G401 (cell line): Measurements from ENCODE around the gene NT5C1B. TPM values are rescaled to one million over a fixed set of nuclear protein-coding genes. Genes with fewer than 3 reads are reported as not detected.
"Not testable (repeated sequence)": the region's sequence is repeated elsewhere in the genome, so short reads cannot be mapped to it uniquely, and the experiment has no call there.

ENCODE experiments used
- DNase-seq: peaks from one replicate; pipeline ENCODE4 v3.0.0-alpha.2; 2015; ENCODE audit warnings: low spot score
- in situ Hi-C: cut with HindIII; loops from 2 replicates; pipeline ENCODE4 v1.10.0; 2016; ENCODE audit warnings: low sequenced_read_pairs, mixed read lengths
- total RNA-seq: library from RNA; depleted of rRNA; stranded (reverse); fragments of >200 nt; shearing (Covaris generic); gene quantifications from 2 replicates; pipeline ENCODE4 v1.2.3, GENCODE V29; 2014; rRNA removed

Gene NT5C1B
- not detected in 2 replicates for total RNA-seq

DNA sequence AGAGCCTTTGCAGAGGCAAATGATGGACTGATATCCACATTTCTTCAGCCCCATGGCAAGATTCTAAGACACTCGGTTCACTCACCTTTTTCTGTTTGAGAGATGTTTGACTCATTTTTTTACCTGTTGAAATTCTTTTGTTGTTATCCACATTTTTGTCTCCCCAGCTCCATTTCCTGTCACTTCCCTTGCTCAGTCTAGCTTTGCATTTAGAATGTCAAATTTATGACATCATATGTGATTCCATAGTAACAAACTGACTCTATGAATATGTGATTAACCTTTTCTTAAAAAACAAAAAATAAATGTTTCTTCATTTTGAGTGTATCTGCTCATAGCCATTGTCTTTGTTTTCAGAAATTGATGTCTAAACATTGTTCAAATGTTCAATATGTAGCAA is at the start of gene NT5C1B:
TSS of gene NT5C1B (minus strand) at position 216 of the 400 bp plus-strand sequence. CDS start at position 115, 101 bp downstream.
- in situ Hi-C loops: no loop called here

DNA sequence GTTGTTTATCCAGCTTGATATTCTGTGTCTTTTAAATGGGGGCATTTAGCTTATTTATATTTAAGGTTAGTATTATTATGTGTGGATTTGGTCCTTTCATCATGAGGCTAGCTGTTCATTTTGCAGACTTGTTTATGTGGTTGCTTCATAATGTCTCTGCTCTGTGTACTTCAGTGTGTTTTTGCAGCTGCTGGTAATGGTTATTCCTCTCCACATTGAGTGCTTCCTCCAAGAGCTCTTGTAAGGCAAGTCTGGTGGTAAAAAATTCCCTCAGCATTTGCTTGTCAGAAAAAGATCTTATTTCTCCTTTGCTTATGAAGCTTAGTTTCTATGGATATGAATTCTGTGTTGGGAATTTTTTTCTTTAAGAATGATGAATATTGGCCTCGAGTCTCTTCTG is 47.8 kb upstream of the NT5C1B start:
- in situ Hi-C loops: no loop called here
- DNase-seq: no peak

More for the DNA sequence above, at the start of gene NT5C1B:
- no peak for DNase-seq

DNA sequence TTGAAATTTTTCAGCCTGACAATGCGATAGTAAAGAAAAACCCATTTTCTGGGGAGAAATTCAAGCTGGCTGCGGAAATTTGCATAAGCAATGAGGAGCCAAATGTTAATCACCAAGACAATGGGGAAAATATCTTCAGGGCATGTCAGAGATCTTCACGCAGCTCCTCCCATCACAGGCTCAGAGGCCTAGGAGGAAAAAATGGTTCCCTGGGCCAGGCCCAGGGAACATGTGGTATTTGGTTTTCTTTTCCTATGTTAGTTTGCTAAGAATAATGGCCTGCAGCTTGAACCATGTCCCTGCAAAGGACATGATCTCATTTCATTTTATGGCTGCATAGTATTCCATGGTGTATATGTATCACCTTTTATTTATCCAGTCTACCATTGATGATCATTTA is 43.3 kb upstream of the NT5C1B start:
- DNase-seq, in situ Hi-C loops: not testable (repeated sequence)

DNA sequence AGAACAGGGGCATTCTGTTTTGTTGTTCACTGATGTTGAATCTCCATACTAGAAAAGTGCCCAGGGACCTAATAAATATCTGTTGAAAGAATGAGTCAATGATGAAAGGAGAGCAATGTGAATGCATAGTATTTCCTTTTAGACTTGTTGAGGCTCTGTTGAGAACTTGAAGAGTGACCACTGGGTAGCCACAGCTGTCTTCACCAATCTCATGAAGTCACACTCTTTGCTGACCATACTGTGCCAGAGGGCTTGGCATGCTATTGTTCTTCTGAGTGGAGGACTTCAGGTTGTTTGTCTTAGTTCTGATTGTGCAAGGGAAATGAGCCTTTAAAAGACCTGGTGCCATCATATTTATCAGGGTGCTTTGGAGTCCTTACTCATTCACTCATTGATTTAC is 41.6 kb upstream of the NT5C1B start:
- no peak for DNase-seq
- in situ Hi-C loops: no loop called here

DNA sequence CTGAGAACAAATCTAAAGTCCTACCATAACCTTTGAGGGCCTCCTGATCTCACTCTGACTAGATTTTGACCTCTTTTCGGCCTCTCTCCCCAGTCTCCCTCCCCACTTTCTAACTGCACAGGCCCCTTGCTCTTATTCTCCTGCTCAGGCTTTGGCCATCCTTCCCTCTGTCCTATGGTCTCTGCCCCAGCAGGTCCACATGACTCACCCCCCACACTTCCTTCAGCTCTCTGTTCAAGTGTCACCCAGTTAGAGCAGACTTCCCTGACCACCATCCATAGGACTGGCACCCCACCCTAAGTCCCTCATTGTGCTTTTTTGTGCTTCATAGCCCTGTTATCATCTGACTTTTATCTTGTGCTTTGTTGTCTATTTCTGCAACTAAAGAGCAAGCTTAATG is 41.2 kb upstream of the NT5C1B start:
- no peak for DNase-seq
- in situ Hi-C loops: no loop called here

DNA sequence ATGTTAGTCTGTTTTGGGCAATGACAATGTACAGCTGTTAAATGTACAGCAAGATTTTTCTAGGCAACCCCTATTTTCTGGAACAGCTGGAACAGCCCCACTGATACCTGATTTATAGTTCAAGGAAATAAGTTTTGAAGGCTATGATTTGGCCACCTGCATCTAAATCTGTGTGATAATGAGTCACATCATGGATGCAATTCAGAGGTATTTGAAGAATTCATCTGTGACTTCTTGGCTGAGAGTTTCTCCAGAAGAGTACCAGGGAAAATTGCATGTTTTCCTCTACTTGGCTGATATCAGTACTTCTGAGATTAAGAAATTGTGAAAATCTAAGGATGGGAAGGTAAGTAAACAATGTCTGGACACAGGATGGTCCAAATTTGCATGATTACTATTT is 40.7 kb upstream of the NT5C1B start:
- no peak for DNase-seq
- in situ Hi-C loops: no loop called here

DNA sequence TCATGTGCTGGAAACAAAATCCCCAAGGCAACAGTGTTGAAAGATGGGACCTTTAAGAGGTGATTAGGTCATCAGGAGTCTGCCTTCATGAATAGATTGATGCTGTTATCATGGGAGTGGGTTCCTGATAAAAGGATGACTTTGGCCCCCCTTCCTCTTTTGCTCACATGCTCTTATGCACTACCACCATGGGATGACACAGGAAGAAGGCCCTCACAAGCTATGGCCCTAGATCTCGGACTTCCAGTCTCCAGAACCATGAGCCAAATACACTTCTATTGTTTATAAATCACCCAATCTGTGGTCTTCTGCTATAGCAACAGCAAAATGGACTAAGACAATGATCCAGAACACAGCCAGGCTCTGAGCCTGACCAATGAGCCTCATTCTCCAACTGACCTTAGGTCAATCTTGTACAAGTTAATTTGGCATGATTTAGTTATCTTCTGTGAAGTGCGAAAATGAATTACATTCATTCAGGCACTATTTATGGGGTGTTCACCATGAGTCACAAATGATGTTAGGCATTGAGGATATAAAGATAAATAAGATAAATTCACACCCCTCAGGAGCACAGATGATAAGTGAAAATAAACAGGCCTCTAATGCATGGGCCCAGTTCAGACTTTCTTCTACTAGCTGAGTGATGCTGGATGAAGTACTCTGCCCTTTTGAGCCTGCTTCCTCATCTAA is 37.7 kb upstream of the NT5C1B start:
- in situ Hi-C loops: no loop called here
- no peak for DNase-seq

DNA sequence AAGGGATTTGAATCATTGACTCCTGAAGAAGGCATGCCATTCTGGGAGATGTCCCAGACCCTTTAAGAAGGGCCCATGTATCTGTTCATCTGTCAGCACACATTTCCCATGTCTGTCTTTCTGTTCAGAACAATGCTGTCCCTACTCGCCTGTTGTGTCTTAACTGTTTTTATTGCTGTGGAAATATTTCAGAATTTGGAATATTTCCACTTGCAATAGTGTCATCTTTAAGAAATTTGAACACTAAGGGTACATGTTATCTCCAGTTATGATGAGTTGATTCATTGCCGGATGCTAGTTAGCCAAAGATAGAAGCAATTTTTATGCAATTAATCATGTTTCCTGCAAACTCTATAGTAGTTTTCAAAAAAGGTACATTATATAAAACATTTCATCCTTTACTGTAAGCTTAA is 36.9 kb upstream of the NT5C1B start:
- no peak for DNase-seq
- in situ Hi-C loops: no loop called here

DNA sequence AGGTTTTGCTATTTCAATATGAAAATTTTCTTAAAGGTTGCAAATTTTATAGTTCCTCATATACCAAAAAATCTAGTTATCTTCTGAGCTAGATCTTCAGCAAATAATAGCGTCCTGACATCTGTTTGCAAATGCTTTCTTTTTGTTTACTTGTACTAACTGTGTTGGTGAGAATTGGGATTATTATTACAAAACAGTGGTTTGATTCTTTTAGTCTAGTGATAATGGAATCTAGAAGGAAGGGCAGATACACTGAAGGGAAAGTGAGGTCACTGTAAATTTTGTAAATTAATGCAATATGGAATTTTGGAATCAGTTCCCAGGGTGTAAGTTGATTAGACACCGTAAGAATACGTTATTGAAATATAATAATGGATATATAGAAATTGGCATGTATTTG is 36.2 kb upstream of the NT5C1B start:
- in situ Hi-C loops: no loop called here
- DNase-seq: no peak

DNA sequence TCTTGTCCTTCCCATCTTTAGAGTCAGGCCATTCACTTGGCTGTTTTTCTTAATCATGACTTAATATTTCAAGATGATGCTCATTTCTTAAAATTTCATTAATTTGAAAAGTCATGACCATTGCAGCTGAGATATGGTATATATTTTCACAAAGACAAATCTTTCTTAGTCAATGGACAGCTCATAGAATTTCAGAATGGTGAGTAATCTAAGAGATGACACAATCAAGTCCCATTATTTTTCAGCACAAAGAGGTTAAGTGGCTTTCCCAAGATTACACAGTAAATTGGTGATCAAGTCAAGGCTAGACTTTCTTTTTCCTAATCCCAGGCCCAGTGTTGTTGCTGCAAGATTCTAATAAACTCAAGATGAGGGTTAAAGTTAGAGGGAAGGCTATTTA is 34.4 kb upstream of the NT5C1B start:
- no peak for DNase-seq
- in situ Hi-C loops: no loop called here

DNA sequence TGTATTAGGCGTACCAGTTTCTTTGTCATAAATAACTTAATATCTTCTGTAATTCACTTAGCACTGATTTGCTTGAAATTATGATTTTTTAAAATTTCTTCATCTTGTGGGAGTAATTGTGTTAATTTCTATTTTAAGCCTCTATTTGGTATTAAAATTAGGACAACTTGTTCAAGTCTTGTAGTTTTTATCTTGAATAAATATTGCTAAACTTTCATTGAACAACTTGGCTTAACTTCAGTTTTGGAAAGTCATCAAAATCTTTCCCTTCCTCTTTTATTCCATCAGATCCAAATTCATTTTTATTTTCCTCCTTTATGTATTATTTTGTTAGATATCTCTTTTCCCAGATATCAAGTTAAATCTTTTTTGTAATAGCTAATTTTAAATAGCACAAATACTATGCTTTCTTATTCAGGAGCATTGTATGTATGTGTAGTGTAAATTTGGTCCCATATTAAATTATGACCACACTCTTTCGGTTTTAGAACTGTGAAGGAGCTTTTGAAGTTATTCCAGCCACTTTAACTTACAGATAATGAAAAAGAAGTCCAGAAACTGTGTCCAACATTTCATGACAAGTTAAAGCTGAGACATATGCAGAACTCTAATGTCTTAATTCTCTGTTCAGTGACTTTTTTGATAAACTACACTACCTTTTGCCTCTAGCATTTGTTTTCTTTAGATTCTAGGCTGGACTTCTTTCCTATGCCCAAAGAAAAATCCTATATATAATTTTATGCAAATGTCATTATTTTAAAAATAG is 31.7 kb upstream of the NT5C1B start:
- in situ Hi-C loops: no loop called here
- DNase-seq: no peak

DNA sequence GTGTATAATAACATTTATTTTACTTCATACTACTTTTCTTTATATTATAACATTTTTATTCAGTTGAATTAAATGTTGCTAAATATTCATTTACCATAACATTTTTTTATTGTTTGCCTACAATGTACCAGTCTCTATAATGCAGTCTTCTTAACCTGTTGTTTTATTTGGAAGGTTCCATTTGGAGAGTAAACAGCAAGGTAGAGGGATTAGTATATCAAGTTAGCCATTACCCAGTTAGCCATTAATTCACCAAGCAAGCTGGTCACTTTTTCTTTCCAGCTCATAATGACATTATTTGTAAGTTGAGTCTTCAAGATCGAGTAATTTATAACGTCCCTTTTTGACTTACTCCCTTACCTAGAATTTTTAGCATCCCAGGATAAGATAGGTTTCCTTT is 29.7 kb upstream of the NT5C1B start:
- no peak for DNase-seq
- in situ Hi-C loops: no loop called here

DNA sequence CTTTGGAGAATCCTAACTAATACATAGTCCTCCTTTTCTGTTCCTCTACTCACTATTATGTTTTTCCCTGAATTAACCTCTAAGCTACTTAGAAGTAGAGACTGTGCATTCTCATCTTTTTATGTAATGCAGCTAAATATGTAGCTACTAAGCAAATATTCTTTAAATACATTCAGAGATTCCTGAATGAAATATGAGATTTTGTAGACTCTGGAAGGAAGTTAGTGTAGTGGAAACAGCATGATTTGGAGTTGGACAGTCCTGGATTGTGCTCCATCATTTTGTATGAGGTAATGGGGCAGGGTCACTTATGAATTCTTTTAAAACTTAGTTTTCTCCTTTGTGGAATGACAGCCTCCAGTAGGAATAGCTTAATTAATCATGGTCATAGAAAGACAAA is 24.7 kb upstream of the NT5C1B start:
- no peak for DNase-seq
- in situ Hi-C loops: no loop called here

DNA sequence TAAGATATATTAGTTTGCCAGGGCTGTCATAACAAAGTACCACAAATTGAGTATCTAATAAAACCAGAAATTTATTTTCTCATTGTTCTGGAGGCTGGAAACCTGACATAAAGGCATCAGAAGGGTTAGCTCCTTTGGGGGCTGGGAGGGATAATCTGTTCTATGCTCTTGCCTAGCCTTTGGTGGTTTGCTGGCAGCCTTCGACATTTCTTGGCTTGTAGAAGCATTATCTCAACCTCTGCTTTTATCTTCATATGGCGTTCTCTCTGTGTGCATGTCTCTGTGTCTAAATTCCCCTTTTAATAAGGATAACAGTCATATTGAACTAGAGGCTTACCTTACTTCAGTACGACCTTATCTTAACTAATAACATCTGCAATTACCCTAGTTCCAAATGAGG is 22.8 kb upstream of the NT5C1B start:
- DNase-seq: no peak
- in situ Hi-C loops: no loop called here

DNA sequence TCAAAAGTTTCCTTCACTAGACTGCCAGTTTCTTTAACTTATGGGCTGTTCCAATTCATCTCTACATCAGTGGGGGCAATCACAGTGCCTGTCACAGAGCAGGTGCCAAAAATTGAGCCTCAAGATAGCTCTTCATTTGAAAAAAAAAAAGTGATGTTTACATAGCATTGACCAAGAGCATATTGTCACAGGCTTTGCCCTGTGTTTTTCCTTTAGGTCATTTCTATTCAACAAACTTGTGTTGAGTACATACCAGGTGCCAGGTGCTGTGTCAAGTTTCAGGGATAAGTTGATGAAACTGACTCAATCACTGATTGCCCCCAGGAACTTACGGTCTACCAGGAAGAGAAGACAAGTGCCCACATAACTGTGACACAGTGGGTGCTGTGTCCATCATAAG is 22.2 kb upstream of the NT5C1B start:
- in situ Hi-C loops: no loop called here
- no peak for DNase-seq

DNA sequence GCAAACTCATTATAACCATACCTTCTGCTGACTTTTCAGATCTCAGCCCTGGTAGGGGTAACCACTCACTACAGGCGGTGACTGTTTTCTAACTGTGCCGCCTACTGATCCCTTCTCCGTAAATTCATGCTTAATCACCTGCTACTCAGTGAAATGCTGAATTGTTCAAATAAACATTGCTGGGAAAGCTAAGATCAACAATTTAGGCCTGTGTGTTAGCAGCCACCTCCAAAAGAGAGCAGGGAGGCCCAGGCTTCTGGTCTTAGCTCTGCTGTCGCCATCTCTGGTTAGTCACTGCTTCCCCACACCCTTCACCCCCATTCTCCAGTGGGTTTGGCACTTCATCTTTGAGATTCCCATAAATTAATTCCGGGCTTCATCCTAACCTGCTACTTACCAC is 21.8 kb upstream of the NT5C1B start:
- in situ Hi-C loops: no loop called here
- no peak for DNase-seq

DNA sequence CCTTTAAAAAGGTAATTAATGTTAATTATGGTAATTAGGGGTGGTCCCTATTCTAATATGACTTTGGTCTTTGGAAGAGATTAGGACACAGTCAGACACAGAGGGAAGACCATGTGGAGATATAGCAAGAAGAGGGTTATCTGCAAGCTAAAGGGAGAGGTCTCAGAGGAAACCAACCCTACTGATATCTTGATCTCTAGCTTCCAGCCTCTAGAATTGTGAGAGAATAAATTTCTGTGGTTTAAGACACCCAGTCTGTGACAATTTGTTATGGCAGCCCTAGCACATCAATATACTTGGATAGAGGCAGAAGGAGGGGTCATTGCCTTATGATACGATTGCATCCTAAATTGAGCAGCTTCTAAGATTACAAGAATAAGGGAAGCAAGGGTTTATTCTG is 21.3 kb upstream of the NT5C1B start:
- no peak for DNase-seq
- in situ Hi-C loops: no loop called here

DNA sequence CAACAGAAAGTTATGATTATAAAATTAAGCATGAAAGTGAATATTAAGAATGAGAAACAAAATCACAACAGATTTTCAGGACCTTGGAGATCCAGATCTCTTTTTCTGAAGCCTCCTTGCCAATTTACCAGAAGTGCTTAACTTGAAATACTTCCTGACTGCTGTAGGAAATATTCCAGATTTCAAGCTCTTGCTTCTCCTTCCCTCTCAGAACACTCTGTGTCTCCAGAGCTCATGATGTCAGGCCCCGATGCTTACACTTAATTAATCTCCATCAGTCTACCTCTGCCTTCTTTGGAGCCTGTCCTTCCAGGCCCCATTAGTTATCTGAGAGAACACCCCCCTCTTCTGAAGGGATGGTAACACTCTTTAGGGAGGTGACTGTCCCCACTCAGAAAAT is 20.7 kb upstream of the NT5C1B start:
- in situ Hi-C loops: no loop called here
- no peak for DNase-seq

DNA sequence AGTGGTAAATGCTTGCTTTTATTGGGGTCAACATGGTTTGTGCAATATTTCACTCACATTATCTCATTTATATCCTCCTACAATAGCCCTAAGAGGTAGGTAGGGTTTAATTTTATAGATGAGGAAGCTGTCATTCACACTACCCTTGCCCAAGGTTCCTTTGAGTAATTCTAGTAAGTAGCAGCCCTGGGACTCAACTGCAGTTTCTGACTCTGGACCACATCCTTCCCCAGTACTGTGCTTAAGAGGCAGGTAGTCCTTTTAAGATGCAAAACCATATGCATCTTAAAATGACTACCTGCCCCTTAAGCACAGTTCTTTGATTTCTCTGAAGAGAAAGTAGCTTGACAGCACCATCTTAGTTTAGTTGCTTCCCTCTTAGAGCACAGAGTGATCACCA is 15.7 kb upstream of the NT5C1B start:
- in situ Hi-C loops: no loop called here
- DNase-seq: no peak

DNA sequence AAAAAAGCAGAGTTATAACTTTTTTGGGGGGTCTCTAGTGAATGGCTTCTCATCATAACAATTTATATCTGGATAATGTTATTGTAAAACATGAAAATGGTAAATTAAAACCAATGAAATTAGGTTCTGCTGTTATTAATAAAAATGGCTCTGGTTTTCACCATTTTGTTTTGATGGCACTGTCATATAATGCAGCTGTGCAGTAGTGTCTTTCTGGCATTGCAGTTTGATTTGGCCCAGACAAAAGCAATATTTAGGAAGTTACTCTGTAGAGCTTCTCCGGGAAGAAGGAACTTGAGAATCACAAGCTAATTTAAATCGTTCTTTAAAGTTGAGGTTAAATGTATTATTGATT is 15.1 kb upstream of the NT5C1B start:
- in situ Hi-C loops: no loop called here
- DNase-seq: no peak
